Gastrocnemius medialis (tissue), 4 donors: ENCODE results near the gene HNRNPA3.

Source experiments
- POLR2A ChIP-seq, 2 donors: fragments of 450-650 bp; IDR thresholded peaks; one replicate each; pipeline ENCODE4 v1.6.1; 2017; ENCODE audit warnings: antibody characterized with exemption in 2 of 2, mild to moderate bottlenecking in 2 of 2, moderate library complexity in 2 of 2
- TF ChIP-seq, protein P1 (sequence below), 5 experiments: fragments of 450-650 bp in 3 of 5; fragments of 200-600 bp in 2 of 5; sonication (generic) in 2 of 5; IDR thresholded peaks in 4 of 5; conservative IDR thresholded peaks in 1 of 5; 1 replicate in 4 of 5; 2 replicates in 1 of 5; pipeline ENCODE4 v1.5.1; 2016 to 2019; ENCODE audit warnings: antibody characterized with exemption in 5 of 5, mild to moderate bottlenecking in 3 of 5, moderate library complexity in 3 of 5

DNA sequence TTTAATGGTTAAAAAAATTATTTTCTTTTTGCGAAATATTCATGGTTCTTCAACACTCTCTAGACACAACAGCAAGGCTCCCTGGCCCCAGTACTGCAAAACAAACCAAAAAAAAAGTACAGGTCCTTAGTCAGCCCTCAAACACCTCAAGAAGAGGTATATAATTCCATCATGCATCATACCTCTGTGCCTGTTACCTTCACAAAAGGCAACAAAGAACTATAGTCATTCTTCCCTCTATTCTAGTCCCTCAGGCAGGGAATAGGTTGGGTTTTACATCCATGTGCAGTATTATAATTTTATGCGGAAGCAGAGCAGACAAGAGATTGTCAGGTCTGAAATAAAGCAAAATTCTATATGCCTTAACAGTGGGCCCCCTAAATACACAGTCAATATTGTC lies 43.4 kb downstream of the HNRNPA3 start:
- TF ChIP-seq, protein P1, sequence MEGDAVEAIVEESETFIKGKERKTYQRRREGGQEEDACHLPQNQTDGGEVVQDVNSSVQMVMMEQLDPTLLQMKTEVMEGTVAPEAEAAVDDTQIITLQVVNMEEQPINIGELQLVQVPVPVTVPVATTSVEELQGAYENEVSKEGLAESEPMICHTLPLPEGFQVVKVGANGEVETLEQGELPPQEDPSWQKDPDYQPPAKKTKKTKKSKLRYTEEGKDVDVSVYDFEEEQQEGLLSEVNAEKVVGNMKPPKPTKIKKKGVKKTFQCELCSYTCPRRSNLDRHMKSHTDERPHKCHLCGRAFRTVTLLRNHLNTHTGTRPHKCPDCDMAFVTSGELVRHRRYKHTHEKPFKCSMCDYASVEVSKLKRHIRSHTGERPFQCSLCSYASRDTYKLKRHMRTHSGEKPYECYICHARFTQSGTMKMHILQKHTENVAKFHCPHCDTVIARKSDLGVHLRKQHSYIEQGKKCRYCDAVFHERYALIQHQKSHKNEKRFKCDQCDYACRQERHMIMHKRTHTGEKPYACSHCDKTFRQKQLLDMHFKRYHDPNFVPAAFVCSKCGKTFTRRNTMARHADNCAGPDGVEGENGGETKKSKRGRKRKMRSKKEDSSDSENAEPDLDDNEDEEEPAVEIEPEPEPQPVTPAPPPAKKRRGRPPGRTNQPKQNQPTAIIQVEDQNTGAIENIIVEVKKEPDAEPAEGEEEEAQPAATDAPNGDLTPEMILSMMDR (IDR thresholded peaks at IDR 0.05 in 4 of 5, conservative IDR thresholded peaks at IDR 0.05 in 1 of 5) = no peak
- TF ChIP-seq POLR2A (IDR thresholded peaks at IDR 0.05) = no peak
